Hepatocyte (in vitro differentiated cells): ENCODE results near the gene ATRAID. TPM values are rescaled to one million over a fixed set of nuclear protein-coding genes. Genes with fewer than 3 reads are reported as not detected.

Source experiments
- DNase-seq: peaks from one replicate; pipeline ENCODE4 v3.0.0-alpha.2; 2016; ENCODE audit warnings: low spot score
- H2AFZ ChIP-seq: fragments of 200-600 bp; sonication (generic); 2 replicates; pipeline ENCODE4 v1.6.0; 2016; ENCODE audit warnings: antibody characterized with exemption, mild to moderate bottlenecking
- H3K27ac ChIP-seq: fragments of 200-600 bp; sonication (generic); 2 replicates; pipeline ENCODE4 v1.5.1; 2016; ENCODE audit warnings: mild to moderate bottlenecking
- H3K27me3 ChIP-seq: fragments of 200-600 bp; sonication (generic); 2 replicates; pipeline ENCODE4 v1.6.1; 2016
- H3K36me3 ChIP-seq: fragments of 200-600 bp; sonication (generic); replicated peaks from 2 replicates; pipeline ENCODE4 v1.5.1; 2016; ENCODE audit warnings: low read depth; ENCODE audit not compliant: insufficient read depth
- H3K4me1 ChIP-seq: fragments of 200-600 bp; sonication (generic); 2 replicates; pipeline ENCODE4 v1.5.1; 2016; ENCODE audit warnings: mild to moderate bottlenecking, moderate library complexity; ENCODE audit not compliant: insufficient read depth
- H3K4me2 ChIP-seq: fragments of 200-600 bp; sonication (generic); 2 replicates; pipeline ENCODE4 v1.6.0; 2016
- H3K4me3 ChIP-seq: fragments of 200-600 bp; sonication (generic); 2 replicates; pipeline ENCODE4 v1.5.1; 2016; ENCODE audit warnings: mild to moderate bottlenecking
- H3K79me2 ChIP-seq: fragments of 200-600 bp; sonication (generic); 2 replicates; pipeline ENCODE4 v1.6.0; 2017; ENCODE audit warnings: mild to moderate bottlenecking
- H3K9me2 ChIP-seq: fragments of 200-600 bp; sonication (generic); replicated peaks from 2 replicates; pipeline ENCODE4 v1.6.0; 2017; ENCODE audit warnings: mild to moderate bottlenecking; ENCODE audit not compliant: insufficient read depth
- H3K9me3 ChIP-seq: fragments of 200-600 bp; sonication (generic); 2 replicates; pipeline ENCODE4 v1.5.1; 2016; ENCODE audit warnings: low read depth, mild to moderate bottlenecking
- H4K20me1 ChIP-seq: fragments of 200-600 bp; sonication (generic); 2 replicates; pipeline ENCODE4 v1.6.0; 2016; ENCODE audit warnings: mild to moderate bottlenecking; ENCODE audit not compliant: insufficient read depth, poor library complexity, severe bottlenecking
- CTCF ChIP-seq: fragments of 200-600 bp; sonication (generic); IDR thresholded peaks from 2 replicates; pipeline ENCODE4 v1.5.1; 2016; ENCODE audit warnings: antibody characterized with exemption, mild to moderate bottlenecking; ENCODE audit not compliant: poor library complexity
- EZH2 ChIP-seq: fragments of 200-600 bp; sonication (generic); IDR thresholded peaks from 2 replicates; pipeline ENCODE4 v1.6.1; 2016; ENCODE audit warnings: antibody characterized with exemption, mild to moderate bottlenecking, borderline replicate concordance
- EZH2phosphoT487 ChIP-seq: fragments of 200-600 bp; sonication (generic); IDR thresholded peaks from one replicate; pipeline ENCODE4 v1.6.1; 2018; ENCODE audit warnings: antibody characterized with exemption, mild to moderate bottlenecking, low read depth, moderate library complexity; ENCODE audit not compliant: unreplicated experiment, severe bottlenecking
- WGBS: methylation state at CpG from one replicate; pipeline ENCODE4 v1.1.6; 2016; ENCODE audit warnings: low lambda C conversion rate; ENCODE audit errors: missing lambda C conversion rate; 5-methylcytosine and 5-hydroxymethylcytosine counted together
- polyA plus RNA-seq: library from polyadenylated mRNA; unstranded; fragments of >200 nt; fragmentation: Nextera tagmentation; extraction: Ambion mirVana; gene quantifications from 2 replicates; pipeline ENCODE4 v1.2.1, GENCODE V29; 2016
- total RNA-seq: library from RNA; depleted of rRNA; stranded (reverse); fragments of >200 nt; gene quantifications from 2 replicates; pipeline ENCODE4 v1.2.3, GENCODE V29; 2014

The ATRAID gene
- total and polyA plus RNA-seq, 2 experiments from 2014 or later, result 173 to 259 TPM

GRCh38 chr2:27203741-27204140 lies 8.1 kb upstream of the ATRAID start:
- TF ChIP-seq EZH2, result no peak
- TF ChIP-seq CTCF, result no peak
- TF ChIP-seq EZH2phosphoT487, result no peak
- no peaks in the 10 kb centered on the region for H3K36me3 ChIP-seq
- 93% methylated on average over 9 of the region's 9 CpGs for WGBS
- H3K4me2 ChIP-seq, result no peak overlapping the region
- no peak overlapping the region for H3K4me3 ChIP-seq
- no peaks in the 10 kb centered on the region for H3K27me3 ChIP-seq
- H2AFZ ChIP-seq, result no peak overlapping the region
- H3K9me2 ChIP-seq, result no peaks in the 10 kb centered on the region
- no peaks in the 10 kb centered on the region for H3K9me3 ChIP-seq
- no peaks in the 10 kb centered on the region for H4K20me1 ChIP-seq
- H3K4me1 ChIP-seq, result peaks cover 2% of the 10 kb centered on the region
- DNase-seq, result no peak
- H3K79me2 ChIP-seq, result no peaks in the 10 kb centered on the region
- H3K27ac ChIP-seq, result no peak overlapping the region

GRCh38 chr2:27204566-27204965 lies 7.3 kb upstream of the ATRAID start:
- Histone ChIP-seq H3K9me3 (no peaks in the 10 kb centered on the region), H3K27me3 (no peaks in the 10 kb centered on the region), H3K4me2 (no peak overlapping the region), H3K27ac (no peak overlapping the region), H3K4me3 (no peak overlapping the region), H2AFZ (no peak overlapping the region), H3K4me1 (peaks cover 6% of the 10 kb centered on the region), H3K79me2 (no peaks in the 10 kb centered on the region), H4K20me1 (no peaks in the 10 kb centered on the region), H3K36me3 (no peaks in the 10 kb centered on the region), H3K9me2 (no peaks in the 10 kb centered on the region)
- no peak for TF ChIP-seq EZH2
- TF ChIP-seq CTCF, result no peak
- no peak for TF ChIP-seq EZH2phosphoT487
- WGBS, result 99% methylated on average over 8 of the region's 8 CpGs
- DNase-seq, result no peak

GRCh38 chr2:27205206-27205605 lies 6.6 kb upstream of the ATRAID start:
- Histone ChIP-seq H3K9me2 (no peaks in the 10 kb centered on the region), H2AFZ (no peak overlapping the region), H3K4me1 (peaks cover 12% of the 10 kb centered on the region), H3K27me3 (no peaks in the 10 kb centered on the region), H3K9me3 (no peaks in the 10 kb centered on the region), H3K79me2 (no peaks in the 10 kb centered on the region), H3K36me3 (no peaks in the 10 kb centered on the region), H3K27ac (no peak overlapping the region), H3K4me2 (no peak overlapping the region), H3K4me3 (no peak overlapping the region), H4K20me1 (no peaks in the 10 kb centered on the region)
- 72% methylated on average over 8 of the region's 8 CpGs for WGBS
- TF ChIP-seq EZH2phosphoT487 (no peak), CTCF (no peak), EZH2 (no peak)
- no peak for DNase-seq

- Histone ChIP-seq H3K79me2 (no peaks in the 10 kb centered on the region), H3K4me1 (peaks cover 22% of the 10 kb centered on the region), H2AFZ (no peak overlapping the region), H3K9me2 (no peaks in the 10 kb centered on the region), H3K4me3 (no peak overlapping the region), H3K36me3 (no peaks in the 10 kb centered on the region), H3K27me3 (no peaks in the 10 kb centered on the region), H3K4me2 (no peak overlapping the region), H3K9me3 (no peaks in the 10 kb centered on the region), H4K20me1 (no peaks in the 10 kb centered on the region), H3K27ac (no peak overlapping the region)
- no peak for DNase-seq
- no peak for TF ChIP-seq EZH2
- TF ChIP-seq EZH2phosphoT487, result no peak
- TF ChIP-seq CTCF, result no peak
- WGBS, result 95% methylated on average over 6 of the region's 6 CpGs
These were observed 5.5 kb upstream of the ATRAID start for GRCh38 chr2:27206346-27206745.
